ENCODE measurements around the gene TRABD2B. TPM values are rescaled to one million over a fixed set of nuclear protein-coding genes. Genes with fewer than 3 reads are reported as not detected.

The TRABD2B gene
- polyA plus RNA-seq, 1 of the 3 experiments (the other 2 are of a cell fraction), result 0.03 TPM

- Histone ChIP-seq H3F3A (replicated peaks; ENCODE audit: insufficient read depth) (no peaks in the 10 kb centered on the region), H3K36me3 (replicated peaks in 1 of 2; ENCODE audit: control insufficient read depth in 1 of 2, insufficient read depth in 2 of 2, low read length in 1 of 2) (no peaks in the 10 kb centered on the region), H3K4me2 (no peak overlapping the region), H3K9me3 (no peaks in the 10 kb centered on the region), H4K20me1 (ENCODE audit: insufficient read depth) (no peaks in the 10 kb centered on the region), H3K27me3 (ENCODE audit: insufficient read depth) (no peaks in the 10 kb centered on the region), H2AFZ (ENCODE audit: low read depth) (no peak overlapping the region), H3K79me2 (ENCODE audit: insufficient read depth) (no peaks in the 10 kb centered on the region), H3K4me1 (ENCODE audit: control insufficient read depth in 1 of 2, insufficient read depth in 2 of 2, low read depth in 1 of 2, low read length in 1 of 2) (peaks cover 0 to 38% of the 10 kb centered on the region in 2 experiments; a peak in 2 of 4 replicates), H3K4me3 (ENCODE audit: low read depth in 2 of 2, low read length in 1 of 2) (no peak overlapping the region), H3K27ac (ENCODE audit: low read depth in 2 of 2, low read length in 1 of 2) (peak overlapping the region in 1 of 2 experiments; percentile 98; a peak in 2 of 4 replicates), H3K9ac (no peak overlapping the region), H3K9me2 (no peaks in the 10 kb centered on the region)
- DNase-seq, result peak; percentile 47
- 65% methylated on average over 3 of the region's 5 CpGs for WGBS (ENCODE audit: low lambda C conversion rate)
- TF ChIP-seq SIN3A (IDR thresholded peaks at IDR 0.05; ENCODE audit: borderline replicate concordance, low read depth, low read length) (no peak), CHD2 (IDR thresholded peaks at IDR 0.05; ENCODE audit: low read length, partially characterized antibody) (no peak), MEF2A (IDR thresholded peaks at IDR 0.05; ENCODE audit: borderline replicate concordance, low read depth) (no peak), ZBTB33 (IDR thresholded peaks at IDR 0.05; ENCODE audit: borderline replicate concordance, low read depth) (no peak), ELF1 (IDR thresholded peaks at IDR 0.05) (no peak), RFX5 (IDR thresholded peaks at IDR 0.05; ENCODE audit: low read length) (no peak), FOSL2 (IDR thresholded peaks at IDR 0.05; ENCODE audit: borderline replicate concordance, low read depth) (no peak), TCF12 (IDR thresholded peaks at IDR 0.05) (no peak)
- CTCF ChIA-PET, result interaction anchor here (0.8 to 2.1 kb wide), 7 partner anchors 21 to 354 kb away, joined by 3 to 8 read pairs (median 4); no protein-coding TSS in a partner anchor
- POLR2A ChIA-PET, result no interaction called here
Measured at GRCh38 chr1:47849591-47850261, 147.5 kb downstream of the TRABD2B start.

- 22% methylated on average over 4 of the region's 4 CpGs for WGBS (ENCODE audit: low lambda C conversion rate)
- Histone ChIP-seq H2AFZ (ENCODE audit: low read depth) (no peak overlapping the region), H3K9me2 (no peaks in the 10 kb centered on the region), H3K4me2 (no peak overlapping the region), H3K27me3 (ENCODE audit: insufficient read depth) (no peaks in the 10 kb centered on the region), H3K9me3 (no peaks in the 10 kb centered on the region), H3K4me1 (ENCODE audit: control insufficient read depth in 1 of 2, insufficient read depth in 2 of 2, low read depth in 1 of 2, low read length in 1 of 2) (peaks cover 0 to 38% of the 10 kb centered on the region in 2 experiments; a peak in 2 of 4 replicates), H3K4me3 (ENCODE audit: low read depth in 2 of 2, low read length in 1 of 2) (no peak overlapping the region), H3K9ac (no peak overlapping the region), H4K20me1 (ENCODE audit: insufficient read depth) (no peaks in the 10 kb centered on the region), H3K27ac (ENCODE audit: low read depth in 2 of 2, low read length in 1 of 2) (peak overlapping the region in 1 of 2 experiments; percentile 98; a peak in 2 of 4 replicates), H3K36me3 (replicated peaks in 1 of 2; ENCODE audit: control insufficient read depth in 1 of 2, insufficient read depth in 2 of 2, low read length in 1 of 2) (no peaks in the 10 kb centered on the region), H3F3A (replicated peaks; ENCODE audit: insufficient read depth) (no peaks in the 10 kb centered on the region), H3K79me2 (ENCODE audit: insufficient read depth) (no peaks in the 10 kb centered on the region)
- CTCF ChIA-PET, result interaction anchor here (0.6 to 2.1 kb wide), 7 partner anchors 22 to 355 kb away, joined by 3 to 8 read pairs (median 4); no protein-coding TSS in a partner anchor
- POLR2A ChIA-PET, result no interaction called here
- peak; percentile 84 for DNase-seq
- TF ChIP-seq USF1 (IDR thresholded peaks at IDR 0.05; ENCODE audit: borderline replicate concordance, low read depth) (no peak), RAD21 (IDR thresholded peaks at IDR 0.05; ENCODE audit: low read length) (peak; percentile 33), TCF12 (IDR thresholded peaks at IDR 0.05) (peak; percentile 45), GATA2 (CRISPR knock-in tag; IDR thresholded peaks at IDR 0.05) (peak; percentile 100), NFIC (IDR thresholded peaks at IDR 0.05; ENCODE audit: borderline replicate concordance) (no peak), EP300 (IDR thresholded peaks at IDR 0.05; ENCODE audit: borderline replicate concordance in 1 of 2, low read depth in 1 of 2, low read length in 1 of 2) (peak in 1 of 2 experiments; percentile 99; a peak in 2 of 4 replicates), SIN3A (IDR thresholded peaks at IDR 0.05; ENCODE audit: borderline replicate concordance, low read depth, low read length) (no peak), RFX5 (IDR thresholded peaks at IDR 0.05; ENCODE audit: low read length) (no peak), FOXM1 (IDR thresholded peaks at IDR 0.05; ENCODE audit: low read depth) (no peak), PBX3 (IDR thresholded peaks at IDR 0.05) (no peak), REST (IDR thresholded peaks at IDR 0.05; ENCODE audit: low read depth, low read length) (no peak), MXI1 (IDR thresholded peaks at IDR 0.05; ENCODE audit: low read depth, low read length) (peak; percentile 77; the same call in 1 of the 2 replicates), EZH2phosphoT487 (IDR thresholded peaks at IDR 0.05; ENCODE audit: borderline replicate concordance, low read depth) (no peak), RXRA (IDR thresholded peaks at IDR 0.05; ENCODE audit: borderline replicate concordance, low read depth) (no peak)
Measured at GRCh38 chr1:47849005-47849521, 148.1 kb downstream of the TRABD2B start.

All from SK-N-SH (cell line).